H1 (cell line): ENCODE results near the gene ZDHHC11. TPM values are rescaled to one million over a fixed set of nuclear protein-coding genes. Genes with fewer than 3 reads are reported as not detected.
"Not testable (repeated sequence)": the region's sequence is repeated elsewhere in the genome, so short reads cannot be mapped to it uniquely, and the experiment has no call there.

ENCODE experiments used
- CTCF ChIA-PET: fragments of 300-600 bp; sonication (Branson Sonifier 250); formaldehyde crosslinking; loops from one replicate; lab custom pipeline; 2021; ENCODE audit not compliant: partially characterized antibody; lab: Charles Lee
- POLR2A ChIA-PET: fragments of 300-600 bp; sonication (Branson Sonifier 250); formaldehyde crosslinking; loops from one replicate; lab custom pipeline; 2021; ENCODE audit warnings: inconsistent platforms; ENCODE audit not compliant: partially characterized antibody; lab: Charles Lee
- DNase-seq, 2 experiments: peaks; one replicate each; pipeline versions ENCODE4 v3.0.0 to v3.0.0-alpha.2; 2010 to 2022; ENCODE audit warnings: low spot score in 2 of 2, low read depth in 1 of 2, mixed read lengths in 1 of 2
- FAIRE-seq: peaks from 2 replicates; lab custom pipeline; 2011; peaks lifted over from hg19 to GRCh38; lab: Jason Lieb, UNC
- H2AFZ ChIP-seq: 2 replicates; pipeline ENCODE4 v1.8.1; 2012; ENCODE audit warnings: low read length, inconsistent platforms
- H2AK5ac ChIP-seq: 2 replicates; pipeline ENCODE4 v1.6.1; 2013; ENCODE audit warnings: low read depth, low read length
- H2BK120ac ChIP-seq: replicated peaks from 2 replicates; pipeline ENCODE3; 2013; ENCODE audit warnings: low read depth, low read length, inconsistent platforms
- H2BK12ac ChIP-seq: 2 replicates; pipeline ENCODE4 v1.6.1; 2013; ENCODE audit warnings: low read depth, low read length
- H2BK15ac ChIP-seq: 2 replicates; pipeline ENCODE4 v1.6.1; 2013; ENCODE audit warnings: low read length
- H2BK20ac ChIP-seq: 2 replicates; pipeline ENCODE4 v1.6.1; 2013; ENCODE audit warnings: low read length
- H2BK5ac ChIP-seq: 2 replicates; pipeline ENCODE4 v1.6.1; 2013; ENCODE audit warnings: low read depth, low read length
- H3K14ac ChIP-seq: 2 replicates; pipeline ENCODE4 v1.6.1; 2013; ENCODE audit warnings: inconsistent platforms; ENCODE audit not compliant: insufficient read length
- H3K18ac ChIP-seq: 2 replicates; pipeline ENCODE4 v1.6.1; 2013; ENCODE audit warnings: low read length; ENCODE audit errors: extremely low read depth
- H3K23ac ChIP-seq: 2 replicates; pipeline ENCODE4 v1.6.1; 2013; ENCODE audit warnings: inconsistent platforms; ENCODE audit not compliant: insufficient read length
- H3K23me2 ChIP-seq: 2 replicates; pipeline ENCODE4 v1.6.1; 2013; ENCODE audit warnings: low read depth, low read length
- H3K27ac ChIP-seq: 2 replicates; pipeline ENCODE4 v1.6.1; 2011; ENCODE audit warnings: low read depth, low read length, inconsistent platforms
- H3K27me3 ChIP-seq, 4 experiments: replicated peaks in 1 of 4; 1 replicate in 1 of 4; 2 replicates in 3 of 4; pipeline versions ENCODE4 v1.6.1 to v1.8.1; 2011 to 2013; ENCODE audit warnings: low read length in 3 of 4, mild to moderate bottlenecking in 3 of 4, inconsistent platforms in 2 of 4, mixed read lengths in 2 of 4, moderate library complexity in 1 of 4; ENCODE audit not compliant: control insufficient read depth in 3 of 4, insufficient read depth in 3 of 4; ENCODE audit errors: extremely low read depth in 1 of 4
- H3K36me3 ChIP-seq, 4 experiments: 2 replicates each; pipeline versions ENCODE4 v1.6.1 to v1.8.1; 2011 to 2013; ENCODE audit warnings: mild to moderate bottlenecking in 4 of 4, low read length in 3 of 4, moderate library complexity in 2 of 4, control low read depth in 1 of 4, inconsistent platforms in 1 of 4; ENCODE audit not compliant: insufficient read depth in 4 of 4, control insufficient read depth in 2 of 4
- H3K4ac ChIP-seq: replicated peaks from 2 replicates; pipeline ENCODE3; 2013; ENCODE audit warnings: low read length, low read depth, mixed read lengths, inconsistent platforms; ENCODE audit not compliant: insufficient read length
- H3K4me1 ChIP-seq, 4 experiments: replicated peaks in 1 of 4; 1 replicate in 1 of 4; 2 replicates in 3 of 4; pipeline versions ENCODE4 v1.6.1 to v1.8.1; 2011 to 2013; ENCODE audit warnings: low read length in 3 of 4, inconsistent platforms in 2 of 4, mixed read lengths in 1 of 4; ENCODE audit not compliant: insufficient read depth in 4 of 4, control insufficient read depth in 3 of 4
- H3K4me2 ChIP-seq, 2 experiments: 2 replicates each; pipeline versions ENCODE4 v1.6.1 to v1.8.1; 2011 to 2013; ENCODE audit warnings: low read depth in 2 of 2, low read length in 2 of 2, control low read depth in 1 of 2, inconsistent platforms in 1 of 2, mild to moderate bottlenecking in 1 of 2; ENCODE audit not compliant: insufficient read depth in 1 of 2
- H3K4me3 ChIP-seq, 4 experiments: fragments of 200-600, 300-600 bp in 1 of 4; sonication (generic), shearing (Covaris generic), sonication (Bioruptor Twin) in 1 of 4; 2 replicates each; pipeline versions ENCODE4 v1.5.1 to v1.8.1; 2011 to 2016; ENCODE audit warnings: low read length in 4 of 4, low read depth in 3 of 4, control low read depth in 2 of 4, inconsistent platforms in 2 of 4, mild to moderate bottlenecking in 2 of 4, mixed read lengths in 1 of 4, moderate library complexity in 1 of 4; ENCODE audit not compliant: insufficient read depth in 2 of 4; ENCODE audit errors: extremely low read depth in 1 of 4
- H3K56ac ChIP-seq: replicated peaks from 2 replicates; pipeline ENCODE3; 2013; ENCODE audit warnings: low read depth, mild to moderate bottlenecking, mixed read lengths, low read length, inconsistent platforms; ENCODE audit not compliant: insufficient read length
- H3K79me1 ChIP-seq: 2 replicates; pipeline ENCODE4 v1.6.1; 2013; ENCODE audit warnings: low read depth, low read length, control low read depth
- H3K79me2 ChIP-seq, 2 experiments: 2 replicates each; pipeline versions ENCODE4 v1.6.1 to v1.8.1; 2012 to 2013; ENCODE audit warnings: low read length in 2 of 2, mild to moderate bottlenecking in 2 of 2, inconsistent platforms in 1 of 2; ENCODE audit not compliant: insufficient read depth in 2 of 2, control insufficient read depth in 1 of 2
- H3K9ac ChIP-seq, 4 experiments: replicated peaks in 1 of 4; 1 replicate in 1 of 4; 2 replicates in 3 of 4; pipeline versions ENCODE4 v1.6.1 to v1.8.1; 2011 to 2013; ENCODE audit warnings: low read depth in 3 of 4, low read length in 3 of 4, control low read depth in 2 of 4, mild to moderate bottlenecking in 2 of 4, moderate library complexity in 2 of 4, inconsistent platforms in 1 of 4; ENCODE audit errors: extremely low read depth in 1 of 4
- H3K9me3 ChIP-seq, 2 experiments: 2 replicates each; pipeline versions ENCODE4 v1.6.1 to v1.8.1; 2012 to 2013; ENCODE audit warnings: mild to moderate bottlenecking in 2 of 2, moderate library complexity in 2 of 2, control low read depth in 1 of 2, inconsistent platforms in 1 of 2, low read depth in 1 of 2, low read length in 1 of 2, mixed read lengths in 1 of 2; ENCODE audit not compliant: insufficient read depth in 2 of 2
- H4K20me1 ChIP-seq, 2 experiments: replicated peaks in 1 of 2; 2 replicates each; pipeline versions ENCODE3 to v1.8.1; 2011 to 2013; ENCODE audit warnings: inconsistent platforms in 2 of 2, low read length in 2 of 2, mild to moderate bottlenecking in 1 of 2; ENCODE audit not compliant: insufficient read depth in 2 of 2, control insufficient read depth in 1 of 2
- H4K5ac ChIP-seq: 2 replicates; pipeline ENCODE4 v1.6.1; 2013; ENCODE audit warnings: low read length, low read depth, mixed read lengths, inconsistent platforms; ENCODE audit not compliant: insufficient read length
- H4K8ac ChIP-seq: 2 replicates; pipeline ENCODE4 v1.8.0; 2013; ENCODE audit warnings: mild to moderate bottlenecking, moderate library complexity, low read length, inconsistent platforms; ENCODE audit not compliant: insufficient read depth; ENCODE audit errors: extremely low read depth
- H4K91ac ChIP-seq: replicated peaks from 2 replicates; pipeline ENCODE3; 2013; ENCODE audit warnings: low read length, mixed read lengths, inconsistent platforms; ENCODE audit not compliant: insufficient read length
- WGBS, 2 experiments: shearing (Covaris generic) in 1 of 2; methylation state at CpG; one replicate each; pipeline versions ENCODE4 v1.1.6 to v1.1.7; 2013 to 2015; ENCODE audit warnings: low lambda C conversion rate in 2 of 2, mixed read lengths in 2 of 2, inconsistent platforms in 1 of 2, low coverage in 1 of 2, missing lambda C conversion rate in 1 of 2; ENCODE audit not compliant: insufficient replicate concordance in 2 of 2, insufficient coverage in 1 of 2, insufficient read length in 1 of 2; ENCODE audit errors: extremely low coverage in 1 of 2, missing lambda C conversion rate in 1 of 2; 5-methylcytosine and 5-hydroxymethylcytosine counted together
- polyA plus RNA-seq, 7 experiments: library from polyadenylated mRNA; depleted of rRNA in 3 of 7; stranded (reverse) in 5 of 7; unstranded in 2 of 7; fragments of >200 nt in 5 of 7; fragments of 200-250 nt in 2 of 7; gene quantifications; 1 replicate in 5 of 7; 2 replicates in 1 of 7; 4 replicates in 1 of 7; pipeline versions ENCODE4 v1.2.1 to v1.2.3, GENCODE V29; 2011 to 2013; ENCODE audit warnings: missing spikeins in 2 of 7, mixed read lengths in 2 of 7
- total RNA-seq: library from RNA; stranded (reverse); fragmentation: NEBNext Ultra II Directional; extraction: Animal tissue kit (Norgen Biotek cat#: 25700); gene quantifications from 2 replicates; pipeline ENCODE4 v1.2.1, GENCODE V29; 2021

Gene ZDHHC11
- total and polyA plus RNA-seq, 2 of the 8 experiments (the other 6 are each of a cell fraction or from before 2014, with no cell fraction given): 4.7 to 16.6 TPM

DNA sequence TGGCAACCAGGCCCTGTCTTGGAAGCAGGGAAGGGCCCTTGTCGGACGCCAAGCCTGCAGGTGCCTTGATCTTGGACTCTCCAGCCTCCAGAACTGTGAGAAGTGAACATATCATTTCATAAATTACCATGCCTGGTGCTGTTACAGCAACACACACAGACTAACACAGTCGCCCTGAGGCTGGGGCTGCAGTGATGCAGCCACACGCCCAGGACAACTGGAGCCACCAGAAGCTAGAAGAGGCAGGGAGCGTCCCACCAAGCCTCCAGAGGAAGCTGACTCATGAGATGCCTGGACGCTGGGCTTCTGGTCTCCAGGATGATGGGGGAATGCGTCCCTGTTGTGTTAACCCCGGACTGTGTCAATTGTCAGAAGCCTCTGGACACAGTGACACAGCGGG, 71.8 kb downstream of the ZDHHC11 start:
- H3K27me3 ChIP-seq, H3K4me2 ChIP-seq, DNase-seq, H4K5ac ChIP-seq, H4K8ac ChIP-seq, H2BK20ac ChIP-seq, H3K18ac ChIP-seq, H3K79me2 ChIP-seq, H3K9ac ChIP-seq, H3K4me1 ChIP-seq, H3K14ac ChIP-seq, H4K91ac ChIP-seq, H4K20me1 ChIP-seq, H2BK5ac ChIP-seq, H2BK120ac ChIP-seq, FAIRE-seq, H3K23ac ChIP-seq, H3K79me1 ChIP-seq, H3K56ac ChIP-seq, H3K4me3 ChIP-seq, H3K27ac ChIP-seq, CTCF ChIA-PET, H2BK12ac ChIP-seq, H3K23me2 ChIP-seq, H3K9me3 ChIP-seq, H2AK5ac ChIP-seq, H2AFZ ChIP-seq, H3K36me3 ChIP-seq, H3K4ac ChIP-seq, H2BK15ac ChIP-seq, POLR2A ChIA-PET: not testable (repeated sequence)
- WGBS, 2 experiments: 93% methylated on average over 3 of the region's 9 CpGs; no CpG with 5 or more reads in 1 of the 2 experiments

DNA sequence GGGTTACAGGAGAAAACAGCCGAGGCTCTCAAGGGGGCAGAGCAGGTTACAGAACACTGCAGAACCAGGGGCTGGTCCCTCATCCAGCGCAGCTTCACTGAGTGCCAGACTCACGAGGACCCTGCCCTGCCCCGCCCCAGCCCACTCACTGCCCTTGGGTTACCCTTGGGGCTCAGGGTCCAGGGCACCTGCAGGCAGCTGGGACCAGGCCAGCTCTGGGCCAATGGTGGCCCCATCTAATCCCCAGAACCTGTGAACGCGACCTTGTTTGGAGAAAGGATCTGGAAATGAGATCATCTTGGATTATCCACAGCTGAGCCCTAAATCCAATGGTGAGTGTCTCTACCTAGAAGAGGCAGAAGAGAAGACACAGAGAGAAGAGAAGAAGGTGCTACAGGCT, 72.4 kb downstream of the ZDHHC11 start:
- H2AK5ac ChIP-seq, H3K79me1 ChIP-seq, H3K14ac ChIP-seq, H3K4me3 ChIP-seq, H3K27me3 ChIP-seq, H3K4me2 ChIP-seq, H3K4ac ChIP-seq, H2BK120ac ChIP-seq, H2BK5ac ChIP-seq, FAIRE-seq, H3K9me3 ChIP-seq, H3K36me3 ChIP-seq, H4K91ac ChIP-seq, H3K23me2 ChIP-seq, H3K56ac ChIP-seq, CTCF ChIA-PET, H4K5ac ChIP-seq, H3K79me2 ChIP-seq, H2BK12ac ChIP-seq, DNase-seq, H2BK15ac ChIP-seq, H3K23ac ChIP-seq, POLR2A ChIA-PET, H3K4me1 ChIP-seq, H2AFZ ChIP-seq, H3K18ac ChIP-seq, H4K8ac ChIP-seq, H3K27ac ChIP-seq, H2BK20ac ChIP-seq, H4K20me1 ChIP-seq, H3K9ac ChIP-seq: not testable (repeated sequence)
- 99% methylated on average over 4 of the region's 6 CpGs; no CpG with 5 or more reads in 1 of the 2 experiments for WGBS, 2 experiments
